ENCODE measurements around the gene PHOX2A.

DNA sequence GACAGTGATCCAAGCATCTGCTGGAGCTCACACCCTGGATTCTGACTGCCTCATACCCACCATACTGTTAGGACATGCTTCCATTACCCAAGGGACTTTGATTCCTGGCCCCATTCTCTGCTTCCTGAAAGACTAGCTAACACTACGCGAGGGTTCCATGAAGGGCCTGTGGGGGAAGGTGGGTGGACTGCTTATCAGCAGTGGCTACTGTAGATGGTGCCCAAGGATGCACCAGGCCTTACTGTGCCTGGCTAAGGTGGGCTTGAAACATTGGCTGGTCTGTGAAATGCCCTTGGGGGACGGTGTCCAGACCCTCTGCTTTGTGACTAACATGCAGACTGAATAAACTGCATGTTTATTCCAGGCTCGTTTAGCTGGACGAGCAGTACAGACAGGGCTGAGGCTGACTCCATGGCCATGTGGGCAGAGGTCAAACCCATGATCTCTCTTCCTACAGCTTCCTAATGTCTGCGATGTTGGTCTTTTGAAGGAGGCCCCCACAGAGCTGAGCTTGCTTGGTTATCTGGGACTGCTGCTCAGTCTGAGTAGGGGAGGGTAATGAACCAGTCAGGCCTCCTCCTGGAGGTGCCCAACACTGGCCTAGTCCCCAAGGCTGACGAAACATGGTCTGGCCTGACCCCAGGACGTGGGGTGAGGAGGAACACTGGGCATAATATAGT, 48.3 kb upstream of the PHOX2A start:
- TF ChIP-seq, protein P1, sequence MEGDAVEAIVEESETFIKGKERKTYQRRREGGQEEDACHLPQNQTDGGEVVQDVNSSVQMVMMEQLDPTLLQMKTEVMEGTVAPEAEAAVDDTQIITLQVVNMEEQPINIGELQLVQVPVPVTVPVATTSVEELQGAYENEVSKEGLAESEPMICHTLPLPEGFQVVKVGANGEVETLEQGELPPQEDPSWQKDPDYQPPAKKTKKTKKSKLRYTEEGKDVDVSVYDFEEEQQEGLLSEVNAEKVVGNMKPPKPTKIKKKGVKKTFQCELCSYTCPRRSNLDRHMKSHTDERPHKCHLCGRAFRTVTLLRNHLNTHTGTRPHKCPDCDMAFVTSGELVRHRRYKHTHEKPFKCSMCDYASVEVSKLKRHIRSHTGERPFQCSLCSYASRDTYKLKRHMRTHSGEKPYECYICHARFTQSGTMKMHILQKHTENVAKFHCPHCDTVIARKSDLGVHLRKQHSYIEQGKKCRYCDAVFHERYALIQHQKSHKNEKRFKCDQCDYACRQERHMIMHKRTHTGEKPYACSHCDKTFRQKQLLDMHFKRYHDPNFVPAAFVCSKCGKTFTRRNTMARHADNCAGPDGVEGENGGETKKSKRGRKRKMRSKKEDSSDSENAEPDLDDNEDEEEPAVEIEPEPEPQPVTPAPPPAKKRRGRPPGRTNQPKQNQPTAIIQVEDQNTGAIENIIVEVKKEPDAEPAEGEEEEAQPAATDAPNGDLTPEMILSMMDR (IDR thresholded peaks at IDR 0.05), result no peak
- no peak for TF ChIP-seq TP53 (CRISPR knock-in tag; IDR thresholded peaks at IDR 0.05)
- TF ChIP-seq ESRRA (CRISPR knock-in tag; IDR thresholded peaks at IDR 0.05; ENCODE audit: borderline replicate concordance), result no peak

Measured in WTC11 (cell line).